NT2/D1 (cell line): ENCODE measurements around the gene C2CD2.

Source experiments
- DNase-seq: peaks from one replicate; pipeline ENCODE4 v3.0.0-alpha.2; 2011; ENCODE audit warnings: low read depth, low spot score
- H3K27me3 ChIP-seq: 2 replicates; pipeline ENCODE4 v1.6.0; 2011; ENCODE audit warnings: mild to moderate bottlenecking; ENCODE audit not compliant: insufficient read length, insufficient read depth
- H3K36me3 ChIP-seq: 2 replicates; pipeline ENCODE4 v1.6.1; 2011; ENCODE audit warnings: mild to moderate bottlenecking, low read length, mixed read lengths; ENCODE audit not compliant: insufficient read depth, insufficient read length
- H3K4me1 ChIP-seq: 2 replicates; pipeline ENCODE4 v1.5.1; 2011; ENCODE audit not compliant: insufficient read depth, insufficient read length
- H3K4me3 ChIP-seq: 2 replicates; pipeline ENCODE4 v1.5.1; 2011; ENCODE audit warnings: low read depth; ENCODE audit not compliant: insufficient read length
- H3K9ac ChIP-seq: 2 replicates; pipeline ENCODE4 v1.6.0; 2011; ENCODE audit warnings: low read depth; ENCODE audit not compliant: insufficient read length
- H3K9me3 ChIP-seq: 2 replicates; pipeline ENCODE4 v1.5.1; 2011; ENCODE audit warnings: mild to moderate bottlenecking, low read length; ENCODE audit not compliant: insufficient read depth
- SUZ12 ChIP-seq: IDR thresholded peaks from 2 replicates; pipeline ENCODE4 v1.6.1; 2011; ENCODE audit not compliant: insufficient read length, insufficient read depth; ENCODE audit errors: extremely low read depth
- YY1 ChIP-seq: IDR thresholded peaks from 2 replicates; pipeline ENCODE4 v1.6.1; 2011; ENCODE audit not compliant: insufficient read length, insufficient read depth
- ZNF274 ChIP-seq: IDR thresholded peaks from 2 replicates; pipeline ENCODE4 v1.6.1; 2011; ENCODE audit warnings: mild to moderate bottlenecking, low read depth, low read length

Gene C2CD2

GRCh38 chr21:41845310-41846032 lies 108.3 kb downstream of the C2CD2 start:
- no peak for TF ChIP-seq SUZ12
- no peak for TF ChIP-seq ZNF274
- no peak for TF ChIP-seq YY1
- no peak overlapping the region for H3K4me3 ChIP-seq
- peaks cover 15% of the 10 kb centered on the region for H3K9me3 ChIP-seq
- H3K4me1 ChIP-seq, result peaks cover 14% of the 10 kb centered on the region
- no peak for DNase-seq
- no peak overlapping the region for H3K9ac ChIP-seq
- no peaks in the 10 kb centered on the region for H3K27me3 ChIP-seq
- peaks cover 6% of the 10 kb centered on the region for H3K36me3 ChIP-seq

- Histone ChIP-seq H3K27me3 (no peaks in the 10 kb centered on the region), H3K4me3 (no peak overlapping the region), H3K4me1 (peaks cover 9% of the 10 kb centered on the region), H3K36me3 (peaks cover 11% of the 10 kb centered on the region), H3K9ac (no peak overlapping the region), H3K9me3 (peaks cover 15% of the 10 kb centered on the region)
- DNase-seq, result no peak
- TF ChIP-seq SUZ12, result no peak
- no peak for TF ChIP-seq YY1
- no peak for TF ChIP-seq ZNF274
Measured at GRCh38 chr21:41843584-41843983, 110.2 kb downstream of the C2CD2 start.

- peaks cover 15% of the 10 kb centered on the region for H3K9me3 ChIP-seq
- no peak for DNase-seq
- TF ChIP-seq SUZ12 (no peak), YY1 (no peak), ZNF274 (no peak)
- no peak overlapping the region for H3K9ac ChIP-seq
- H3K4me1 ChIP-seq, result peaks cover 8% of the 10 kb centered on the region
- no peaks in the 10 kb centered on the region for H3K27me3 ChIP-seq
- peaks cover 19% of the 10 kb centered on the region for H3K36me3 ChIP-seq
- H3K4me3 ChIP-seq, result no peak overlapping the region
Measured at GRCh38 chr21:41840880-41841279, 112.9 kb downstream of the C2CD2 start.

GRCh38 chr21:41839387-41840000 lies 114.3 kb downstream of the C2CD2 start:
- H3K9me3 ChIP-seq, result peaks cover 15% of the 10 kb centered on the region
- H3K27me3 ChIP-seq, result no peaks in the 10 kb centered on the region
- H3K36me3 ChIP-seq, result peaks cover 31% of the 10 kb centered on the region
- H3K4me1 ChIP-seq, result peaks cover 12% of the 10 kb centered on the region
- DNase-seq, result no peak
- no peak overlapping the region for H3K9ac ChIP-seq
- H3K4me3 ChIP-seq, result no peak overlapping the region
- TF ChIP-seq SUZ12 (no peak), YY1 (no peak), ZNF274 (no peak)

- H3K36me3 ChIP-seq, result peaks cover 44% of the 10 kb centered on the region
- no peak overlapping the region for H3K4me3 ChIP-seq
- no peak for DNase-seq
- no peak overlapping the region for H3K9ac ChIP-seq
- no peak for TF ChIP-seq YY1
- no peak for TF ChIP-seq ZNF274
- TF ChIP-seq SUZ12, result no peak
- H3K4me1 ChIP-seq, result peaks cover 12% of the 10 kb centered on the region
- H3K9me3 ChIP-seq, result peaks cover 15% of the 10 kb centered on the region
- H3K27me3 ChIP-seq, result no peaks in the 10 kb centered on the region
Measured at GRCh38 chr21:41837756-41838297, 116.0 kb downstream of the C2CD2 start.

- Histone ChIP-seq H3K4me3 (no peak overlapping the region), H3K27me3 (no peaks in the 10 kb centered on the region), H3K36me3 (peaks cover 57% of the 10 kb centered on the region), H3K9me3 (peaks cover 8% of the 10 kb centered on the region), H3K4me1 (peaks cover 12% of the 10 kb centered on the region), H3K9ac (no peak overlapping the region)
- DNase-seq, result peak; percentile 5
- TF ChIP-seq YY1, result no peak
- TF ChIP-seq ZNF274, result no peak
- TF ChIP-seq SUZ12, result no peak
Measured at GRCh38 chr21:41836166-41837015, 117.4 kb downstream of the C2CD2 start.
